HEK293 (cell line): ENCODE data around the gene SCYL1.

Experiments
- YY1 ChIP-seq: fragments of 450-650 bp; formaldehyde crosslinking; IDR thresholded peaks from 2 replicates; pipeline ENCODE4 v1.5.1; 2018; ENCODE audit warnings: missing biosample characterization, missing genetic modification characterization
- ZNF174 ChIP-seq: fragments of 450-650 bp; formaldehyde crosslinking; IDR thresholded peaks from 2 replicates; pipeline ENCODE4 v1.5.0; 2017; ENCODE audit warnings: missing biosample characterization, mild to moderate bottlenecking, missing genetic modification characterization
- ZNF350 ChIP-seq: fragments of 450-650 bp; formaldehyde crosslinking; IDR thresholded peaks from 2 replicates; pipeline ENCODE4 v1.5.0; 2017; ENCODE audit warnings: missing biosample characterization, mild to moderate bottlenecking, missing genetic modification characterization

DNA sequence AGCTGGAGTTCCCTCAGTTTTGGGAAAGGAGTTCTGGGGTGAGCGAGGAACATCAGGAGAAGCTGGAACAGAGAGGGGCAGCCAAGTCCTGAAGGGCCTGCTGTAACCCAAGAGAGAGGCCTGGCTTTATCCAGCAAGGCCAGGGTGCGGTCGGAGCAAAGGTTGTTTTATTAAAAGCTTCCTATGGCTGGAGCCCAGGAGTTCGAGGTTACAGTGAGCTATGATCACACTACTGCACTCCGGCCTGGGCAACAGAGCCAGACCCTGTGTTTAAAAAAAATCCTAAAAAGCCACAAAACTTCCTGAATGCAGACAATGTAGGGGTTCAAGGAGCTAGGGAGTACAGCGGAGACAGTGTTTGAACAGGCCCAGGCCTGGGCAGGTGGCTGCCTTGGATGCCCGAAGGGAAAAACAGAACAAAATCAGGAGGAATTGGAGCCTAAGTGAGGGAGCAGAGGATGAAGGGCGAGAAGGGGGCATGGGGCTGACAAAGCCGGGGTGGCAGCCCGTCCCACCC, 48.2 kb upstream of the SCYL1 start:
- no peak for TF ChIP-seq YY1 (tag by site-specific recombination)
- TF ChIP-seq ZNF350 (tag by site-specific recombination): no peak
- TF ChIP-seq ZNF174 (tag by site-specific recombination): no peak
